Measurements from ENCODE around the gene HDAC4. TPM values are rescaled to one million over a fixed set of nuclear protein-coding genes. Genes with fewer than 3 reads are reported as not detected.

Gene HDAC4
- total and polyA plus RNA-seq, 4 donors, result 2.9 to 37.2 (median 4.4) TPM

- Histone ChIP-seq H3K27me3 (ENCODE audit: control insufficient read depth in 4 of 4, insufficient read depth in 4 of 4, low read length in 3 of 4) (no peaks in the 10 kb centered on the region), H3K9me3 (ENCODE audit: control insufficient read depth in 4 of 4, low read length in 3 of 4) (no peaks in the 10 kb centered on the region), H3K4me3 (ENCODE audit: low read depth in 1 of 3, low read length in 3 of 3) (no peak overlapping the region), H3K4me1 (ENCODE audit: control insufficient read depth in 4 of 4, insufficient read depth in 4 of 4, low read length in 3 of 4) (peaks cover 21 to 42% (median 34%) of the 10 kb centered on the region in 4 donors), H3K36me3 (ENCODE audit: control insufficient read depth in 4 of 4, insufficient read depth in 3 of 4, low read depth in 1 of 4, low read length in 3 of 4) (no peaks in the 10 kb centered on the region), H3K27ac (ENCODE audit: low read depth in 1 of 2, low read length in 2 of 2) (no peak overlapping the region), H3K9ac (ENCODE audit: low read depth in 1 of 2, low read length in 2 of 2) (no peak overlapping the region)
- 96% methylated on average over 20 of the region's 20 CpGs for WGBS
- no peak for DNase-seq (ENCODE audit: low spot score)
- TF ChIP-seq REST (IDR thresholded peaks at IDR 0.05) (no peak), MAX (IDR thresholded peaks at IDR 0.05) (no peak), ZBTB33 (IDR thresholded peaks at IDR 0.05) (no peak), JUND (IDR thresholded peaks at IDR 0.05) (no peak), EGR1 (IDR thresholded peaks at IDR 0.05; ENCODE audit: low read depth in 2 of 2) (no peak), YY1 (IDR thresholded peaks at IDR 0.05) (no peak), RXRA (IDR thresholded peaks at IDR 0.05) (no peak), RAD21 (IDR thresholded peaks at IDR 0.05) (no peak), FOXA2 (IDR thresholded peaks at IDR 0.05) (no peak), HNF4G (IDR thresholded peaks at IDR 0.05) (no peak), TAF1 (conservative IDR thresholded peaks at IDR 0.05) (no peak), CTCF (IDR thresholded peaks at IDR 0.05; ENCODE audit: low read depth, low read length, missing input control) (no peak)
Measured at GRCh38 chr2:239236043-239236807, 164.6 kb downstream of the HDAC4 start.

- Histone ChIP-seq H3K27ac (ENCODE audit: low read depth in 1 of 2, low read length in 2 of 2) (no peak overlapping the region), H3K27me3 (ENCODE audit: control insufficient read depth in 4 of 4, insufficient read depth in 4 of 4, low read length in 3 of 4) (no peaks in the 10 kb centered on the region), H3K9ac (ENCODE audit: low read depth in 1 of 2, low read length in 2 of 2) (no peak overlapping the region), H3K9me3 (ENCODE audit: control insufficient read depth in 4 of 4, low read length in 3 of 4) (no peaks in the 10 kb centered on the region), H3K36me3 (ENCODE audit: control insufficient read depth in 4 of 4, insufficient read depth in 3 of 4, low read depth in 1 of 4, low read length in 3 of 4) (no peaks in the 10 kb centered on the region), H3K4me3 (ENCODE audit: low read depth in 1 of 3, low read length in 3 of 3) (no peak overlapping the region), H3K4me1 (ENCODE audit: control insufficient read depth in 4 of 4, insufficient read depth in 4 of 4, low read length in 3 of 4) (peaks cover 16 to 32% (median 26%) of the 10 kb centered on the region in 4 donors)
- WGBS, result 95% methylated on average over 11 of the region's 11 CpGs
- no peak for DNase-seq (ENCODE audit: low spot score)
- TF ChIP-seq HNF4G (IDR thresholded peaks at IDR 0.05), result no peak
- no peak for TF ChIP-seq JUND (IDR thresholded peaks at IDR 0.05)
- no peak for TF ChIP-seq ATF3 (IDR thresholded peaks at IDR 0.05)
- no peak for TF ChIP-seq FOXA1 (IDR thresholded peaks at IDR 0.05)
Measured at GRCh38 chr2:239235311-239235710, 165.5 kb downstream of the HDAC4 start.
